Fibroblast of lung (primary cell): ENCODE data around the gene TMEM217. TPM values are rescaled to one million over a fixed set of nuclear protein-coding genes. Genes with fewer than 3 reads are reported as not detected.

ENCODE experiments used
- DNase-seq, 2 donors: peaks; one replicate each; pipeline versions ENCODE4 v3.0.0 to v3.0.0-alpha.2; 2010; ENCODE audit warnings: low read depth in 2 of 2
- H2AFZ ChIP-seq: 2 replicates; pipeline ENCODE4 v1.5.1; 2012; ENCODE audit warnings: low read length, control low read depth, inconsistent platforms
- H3K27ac ChIP-seq: 2 replicates; pipeline ENCODE4 v1.5.1; 2011; ENCODE audit warnings: low read length, control low read depth; ENCODE audit not compliant: insufficient read depth
- H3K27me3 ChIP-seq: 2 replicates; pipeline ENCODE4 v1.5.1; 2011; ENCODE audit warnings: mild to moderate bottlenecking, low read length; ENCODE audit not compliant: control insufficient read depth, insufficient read depth
- H3K36me3 ChIP-seq: 2 replicates; pipeline ENCODE4 v1.5.1; 2011; ENCODE audit warnings: low read length; ENCODE audit not compliant: control insufficient read depth, insufficient read depth
- H3K4me1 ChIP-seq: 2 replicates; pipeline ENCODE4 v1.5.1; 2011; ENCODE audit warnings: low read length; ENCODE audit not compliant: control insufficient read depth, insufficient read depth; ENCODE audit errors: extremely low read depth
- H3K4me2 ChIP-seq: 2 replicates; pipeline ENCODE4 v1.5.1; 2011; ENCODE audit warnings: low read length, control low read depth; ENCODE audit not compliant: insufficient read depth; ENCODE audit errors: extremely low read depth
- H3K4me3 ChIP-seq, 4 experiments: fragments of 200-600 bp in 1 of 4; sonication (generic) in 1 of 4; replicated peaks in 1 of 4; 2 replicates each; pipeline ENCODE4 v1.5.1; 2011 to 2016; ENCODE audit warnings: low read length in 4 of 4, low read depth in 3 of 4, mild to moderate bottlenecking in 3 of 4, control low read depth in 2 of 4, inconsistent platforms in 1 of 4, mixed read lengths in 1 of 4; ENCODE audit not compliant: insufficient read depth in 1 of 4; ENCODE audit errors: control extremely low read depth in 1 of 4
- H3K79me2 ChIP-seq: 2 replicates; pipeline ENCODE4 v1.5.1; 2012; ENCODE audit warnings: mild to moderate bottlenecking, low read length, inconsistent platforms; ENCODE audit not compliant: control insufficient read depth, insufficient read depth
- H3K9ac ChIP-seq: 2 replicates; pipeline ENCODE4 v1.5.1; 2011; ENCODE audit warnings: mild to moderate bottlenecking, low read length, control low read depth; ENCODE audit not compliant: insufficient read depth
- H3K9me3 ChIP-seq: 2 replicates; pipeline ENCODE4 v1.5.1; 2012; ENCODE audit warnings: low read depth, low read length; ENCODE audit not compliant: control insufficient read depth, insufficient read depth
- H4K20me1 ChIP-seq: 2 replicates; pipeline ENCODE4 v1.5.1; 2011; ENCODE audit warnings: low read length; ENCODE audit not compliant: control insufficient read depth, insufficient read depth; ENCODE audit errors: extremely low read depth
- CTCF ChIP-seq, 2 donors: IDR thresholded peaks in 1 of 2; conservative IDR thresholded peaks in 1 of 2; 1 replicate in 1 of 2; 2 replicates in 1 of 2; pipeline ENCODE4 v1.5.1; 2011 to 2012; ENCODE audit warnings: low read length in 2 of 2, control low read depth in 1 of 2, inconsistent platforms in 1 of 2, low read depth in 1 of 2, mild to moderate bottlenecking in 1 of 2
- EZH2 ChIP-seq: IDR thresholded peaks from 2 replicates; pipeline ENCODE4 v1.5.1; 2012; ENCODE audit warnings: low read length, control low read depth, mild to moderate bottlenecking; ENCODE audit errors: missing control alignments
- polyA plus RNA-seq, 2 donors: library from polyadenylated mRNA; depleted of rRNA in 1 of 2; stranded (reverse) in 1 of 2; unstranded in 1 of 2; fragments of >200 nt; gene quantifications; 2 replicates each; pipeline ENCODE4 v1.2.1, GENCODE V29; 2011 to 2012; ENCODE audit warnings: missing spikeins in 1 of 2
- total RNA-seq: library from RNA; depleted of rRNA; stranded (reverse); fragments of >200 nt; gene quantifications from 2 replicates; pipeline ENCODE4 v1.2.1, GENCODE V29; 2014

The TMEM217 gene
- total and polyA plus RNA-seq, 2 donors (not counting 1 experiment from before 2014, with no cell fraction given), result 3.1 to 4.0 TPM

GRCh38 chr6:37173493-37174195 lies 84.3 kb downstream of the TMEM217 start:
- Histone ChIP-seq H3K27me3 (no peaks in the 10 kb centered on the region), H3K36me3 (peaks cover 15% of the 10 kb centered on the region), H3K4me2 (no peak overlapping the region), H3K9me3 (no peaks in the 10 kb centered on the region), H3K4me1 (peaks cover 4% of the 10 kb centered on the region), H4K20me1 (no peaks in the 10 kb centered on the region), H3K9ac (no peak overlapping the region), H3K4me3 (peak overlapping the region in 1 of 4 experiments; percentile 95), H2AFZ (no peak overlapping the region), H3K27ac (no peak overlapping the region), H3K79me2 (peaks cover 20% of the 10 kb centered on the region)
- TF ChIP-seq EZH2 (no peak), CTCF (conservative IDR thresholded peaks at IDR 0.05 in 1 of 2, IDR thresholded peaks at IDR 0.05 in 1 of 2; ENCODE audit: low read depth in 1 of 2, low read length in 2 of 2) (no peak)
- DNase-seq, result no peak

- Histone ChIP-seq H3K9me3 (no peaks in the 10 kb centered on the region), H3K27me3 (no peaks in the 10 kb centered on the region), H2AFZ (no peak overlapping the region), H3K9ac (no peak overlapping the region), H3K4me1 (peaks cover 6% of the 10 kb centered on the region), H4K20me1 (no peaks in the 10 kb centered on the region), H3K27ac (no peak overlapping the region), H3K4me3 (peak overlapping the region in 2 of 4 experiments; percentile 78 to 95), H3K36me3 (peaks cover 15% of the 10 kb centered on the region), H3K4me2 (no peak overlapping the region), H3K79me2 (peaks cover 20% of the 10 kb centered on the region)
- no peak for TF ChIP-seq CTCF (conservative IDR thresholded peaks at IDR 0.05 in 1 of 2, IDR thresholded peaks at IDR 0.05 in 1 of 2; ENCODE audit: low read depth in 1 of 2, low read length in 2 of 2)
- TF ChIP-seq EZH2, result no peak
- no peak for DNase-seq
Observed at GRCh38 chr6:37172912-37173492, 84.9 kb downstream of the TMEM217 start.

GRCh38 chr6:37171970-37172812 lies 85.8 kb downstream of the TMEM217 start:
- Histone ChIP-seq H3K27ac (peak overlapping the region; percentile 82), H3K79me2 (peaks cover 20% of the 10 kb centered on the region), H2AFZ (no peak overlapping the region), H3K4me2 (peak overlapping the region; percentile 91), H3K4me1 (peaks cover 6% of the 10 kb centered on the region), H3K9me3 (no peaks in the 10 kb centered on the region), H3K36me3 (peaks cover 15% of the 10 kb centered on the region), H3K4me3 (peak overlapping the region; percentile 58 to 95 (median 73)), H3K27me3 (no peaks in the 10 kb centered on the region), H3K9ac (peak overlapping the region; percentile 78), H4K20me1 (no peaks in the 10 kb centered on the region)
- peak; percentile 90 to 98 for DNase-seq
- TF ChIP-seq EZH2, result no peak
- peak; percentile 85 to 89 for TF ChIP-seq CTCF (conservative IDR thresholded peaks at IDR 0.05 in 1 of 2, IDR thresholded peaks at IDR 0.05 in 1 of 2; ENCODE audit: low read depth in 1 of 2, low read length in 2 of 2)
